Measurements from ENCODE around the gene STIM1.

- no peak for TF ChIP-seq POLR2AphosphoS5 (IDR thresholded peaks at IDR 0.05; ENCODE audit: borderline replicate concordance, low read depth, low read length)
- no peak for TF ChIP-seq EZH2 (IDR thresholded peaks at IDR 0.05)
- no peak for TF ChIP-seq FOXP2 (optimal IDR thresholded peaks at IDR 0.05; ENCODE audit: control extremely low read depth, extremely low read length, insufficient read depth)
Measured at GRCh38 chr11:3977078-3977477, 121.6 kb downstream of the STIM1 start.
